Measurements from ENCODE around the gene CCL23. TPM values are rescaled to one million over a fixed set of nuclear protein-coding genes. Genes with fewer than 3 reads are reported as not detected.

CCL23 gene
- total and polyA plus RNA-seq, 2 donors (not counting 3 experiments of a cell fraction or from before 2014, with no cell fraction given), result 1.0 to 1.1 TPM

DNA sequence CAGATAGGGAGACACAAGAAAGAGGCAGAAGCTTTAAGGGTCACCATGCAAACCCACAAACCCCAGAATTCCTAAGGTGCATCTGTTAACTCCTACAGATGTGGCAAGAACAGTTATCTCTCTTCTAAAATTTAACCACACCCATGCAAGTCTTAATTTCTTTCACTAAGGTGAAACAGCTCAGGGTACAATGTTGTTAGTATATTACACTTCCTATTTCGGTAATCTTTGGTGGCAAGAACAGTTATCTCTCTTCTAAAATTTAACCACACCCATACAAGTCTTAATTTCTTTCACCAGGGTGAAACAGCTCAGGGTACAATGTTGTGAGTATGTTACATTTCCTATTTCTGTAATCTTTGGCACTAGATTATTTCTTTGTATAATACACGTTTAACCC is 6.6 kb downstream of the CCL23 start:
- no peaks in the 10 kb centered on the region for H3K9me3 ChIP-seq (replicated peaks; ENCODE audit: control insufficient read depth, insufficient read depth, low read length)
- FAIRE-seq, result no peak
- no peaks in the 10 kb centered on the region for H3K79me2 ChIP-seq (ENCODE audit: control insufficient read depth, insufficient read depth, low read length)
- CTCF ChIA-PET, result interaction anchor here (1.4 to 5.7 kb wide), 4 partner anchors 29 to 61 kb away, joined by 4 to 125 read pairs (median 56); partner anchors contain the start of gene CCL16
- H3K27me3 ChIP-seq (ENCODE audit: control insufficient read depth in 2 of 2, insufficient read depth in 2 of 2, low read length in 2 of 2), result no peaks in the 10 kb centered on the region
- no peaks in the 10 kb centered on the region for H3K9me1 ChIP-seq (replicated peaks; ENCODE audit: control insufficient read depth, extremely low read depth, insufficient read depth, low read length)
- no peaks in the 10 kb centered on the region for H3K36me3 ChIP-seq (ENCODE audit: control insufficient read depth in 2 of 2, extremely low read depth in 1 of 2, insufficient read depth in 2 of 2, low read length in 2 of 2)
- H4K20me1 ChIP-seq (replicated peaks; ENCODE audit: control insufficient read depth, extremely low read depth, insufficient read depth, low read length), result no peaks in the 10 kb centered on the region
- dilution Hi-C loops (cut with MboI; ENCODE audit: extremely low pct_ligation_motif_present, low sequenced_read_pairs), result no loop called here
- no peak for TF ChIP-seq MYC (IDR thresholded peaks at IDR 0.05; ENCODE audit: low read depth, low read length)
- no peak for TF ChIP-seq EZH2 (IDR thresholded peaks at IDR 0.05; ENCODE audit: borderline replicate concordance, low read depth, low read length, severe bottlenecking)
- no peak for TF ChIP-seq FOS (IDR thresholded peaks at IDR 0.05; ENCODE audit: borderline replicate concordance, insufficient read depth, low read length)
- TF ChIP-seq, protein P1, sequence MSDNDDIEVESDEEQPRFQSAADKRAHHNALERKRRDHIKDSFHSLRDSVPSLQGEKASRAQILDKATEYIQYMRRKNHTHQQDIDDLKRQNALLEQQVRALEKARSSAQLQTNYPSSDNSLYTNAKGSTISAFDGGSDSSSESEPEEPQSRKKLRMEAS (IDR thresholded peaks at IDR 0.05; ENCODE audit: insufficient read depth, insufficient read length), result no peak
- TF ChIP-seq POLR2A (IDR thresholded peaks at IDR 0.05; ENCODE audit: low read depth, low read length), result no peak
- TF ChIP-seq GATA2 (IDR thresholded peaks at IDR 0.05; ENCODE audit: insufficient read depth, insufficient read length, low read depth, low read length), result no peak
- no peak for TF ChIP-seq JUN (IDR thresholded peaks at IDR 0.05; ENCODE audit: borderline replicate concordance, insufficient read depth, insufficient read length, low read depth)
- TF ChIP-seq, protein P2, sequence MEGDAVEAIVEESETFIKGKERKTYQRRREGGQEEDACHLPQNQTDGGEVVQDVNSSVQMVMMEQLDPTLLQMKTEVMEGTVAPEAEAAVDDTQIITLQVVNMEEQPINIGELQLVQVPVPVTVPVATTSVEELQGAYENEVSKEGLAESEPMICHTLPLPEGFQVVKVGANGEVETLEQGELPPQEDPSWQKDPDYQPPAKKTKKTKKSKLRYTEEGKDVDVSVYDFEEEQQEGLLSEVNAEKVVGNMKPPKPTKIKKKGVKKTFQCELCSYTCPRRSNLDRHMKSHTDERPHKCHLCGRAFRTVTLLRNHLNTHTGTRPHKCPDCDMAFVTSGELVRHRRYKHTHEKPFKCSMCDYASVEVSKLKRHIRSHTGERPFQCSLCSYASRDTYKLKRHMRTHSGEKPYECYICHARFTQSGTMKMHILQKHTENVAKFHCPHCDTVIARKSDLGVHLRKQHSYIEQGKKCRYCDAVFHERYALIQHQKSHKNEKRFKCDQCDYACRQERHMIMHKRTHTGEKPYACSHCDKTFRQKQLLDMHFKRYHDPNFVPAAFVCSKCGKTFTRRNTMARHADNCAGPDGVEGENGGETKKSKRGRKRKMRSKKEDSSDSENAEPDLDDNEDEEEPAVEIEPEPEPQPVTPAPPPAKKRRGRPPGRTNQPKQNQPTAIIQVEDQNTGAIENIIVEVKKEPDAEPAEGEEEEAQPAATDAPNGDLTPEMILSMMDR (IDR thresholded peaks at IDR 0.05; ENCODE audit: extremely low read depth in 1 of 2, insufficient read depth in 1 of 2, low read depth in 1 of 2, low read length in 2 of 2), result no peak
- no peak for TF ChIP-seq POLR2AphosphoS5 (IDR thresholded peaks at IDR 0.05; ENCODE audit: insufficient read depth, low read depth, low read length)
- no peak for DNase-seq (ENCODE audit: low read depth, low spot score)
- BruUV-seq (replicated peaks), result no TSS peak
- H3K4me2 ChIP-seq (ENCODE audit: insufficient read depth, low read length), result no peak overlapping the region
- no peak overlapping the region for H3K4me3 ChIP-seq (replicated peaks in 1 of 3; ENCODE audit: insufficient read depth in 1 of 3, low read depth in 1 of 3, low read length in 3 of 3)
- no peak overlapping the region for H3K27ac ChIP-seq (ENCODE audit: insufficient read depth, low read depth, low read length)
- POLR2A ChIA-PET, result no interaction called here
- H2AFZ ChIP-seq (ENCODE audit: low read depth, low read length), result no peak overlapping the region
- H3K9ac ChIP-seq (replicated peaks; ENCODE audit: extremely low read depth, insufficient read depth, low read length), result no peak overlapping the region
- intact Hi-C loops (cut with micrococcal nuclease), result no loop called here
- H3K4me1 ChIP-seq (ENCODE audit: control insufficient read depth, extremely low read depth, insufficient read depth, low read length), result no peaks in the 10 kb centered on the region

Data from endothelial cell of umbilical vein (primary cell).